T-helper 1 cell treated with Interleukin-12 subunit alpha and Interleukin-12 subunit beta and Interleukin-4 antibody, amounts not matched to agents 30 μg/mL and 1 μg/mL, for 36 hours (primary cell): ENCODE results near the gene KRT7.
A peak's percentile ranks its signal among the peaks of the same experiment; 100 is the strongest.
"Not testable (repeated sequence)": the region's sequence is repeated elsewhere in the genome, so short reads cannot be mapped to it uniquely, and the experiment has no call there.

ENCODE experiments used
- H3K27ac Mint-ChIP-seq: one replicate; pipeline ENCODE4 v1.8.0; 2021; ENCODE audit warnings: mild to moderate bottlenecking, mixed read lengths
- H3K27me3 Mint-ChIP-seq: one replicate; pipeline ENCODE4 v1.8.0; 2021; ENCODE audit warnings: low read depth, mixed read lengths
- H3K36me3 Mint-ChIP-seq: one replicate; pipeline ENCODE4 v1.8.0; 2021; ENCODE audit warnings: low read depth, mixed read lengths
- H3K4me1 Mint-ChIP-seq: one replicate; pipeline ENCODE4 v1.8.0; 2021; ENCODE audit warnings: low read depth, mixed read lengths
- H3K4me3 Mint-ChIP-seq: one replicate; pipeline ENCODE4 v1.8.0; 2021; ENCODE audit warnings: mild to moderate bottlenecking, moderate library complexity, mixed read lengths
- H3K9me3 Mint-ChIP-seq: one replicate; pipeline ENCODE4 v1.8.0; 2021; ENCODE audit warnings: mixed read lengths

Gene KRT7

DNA sequence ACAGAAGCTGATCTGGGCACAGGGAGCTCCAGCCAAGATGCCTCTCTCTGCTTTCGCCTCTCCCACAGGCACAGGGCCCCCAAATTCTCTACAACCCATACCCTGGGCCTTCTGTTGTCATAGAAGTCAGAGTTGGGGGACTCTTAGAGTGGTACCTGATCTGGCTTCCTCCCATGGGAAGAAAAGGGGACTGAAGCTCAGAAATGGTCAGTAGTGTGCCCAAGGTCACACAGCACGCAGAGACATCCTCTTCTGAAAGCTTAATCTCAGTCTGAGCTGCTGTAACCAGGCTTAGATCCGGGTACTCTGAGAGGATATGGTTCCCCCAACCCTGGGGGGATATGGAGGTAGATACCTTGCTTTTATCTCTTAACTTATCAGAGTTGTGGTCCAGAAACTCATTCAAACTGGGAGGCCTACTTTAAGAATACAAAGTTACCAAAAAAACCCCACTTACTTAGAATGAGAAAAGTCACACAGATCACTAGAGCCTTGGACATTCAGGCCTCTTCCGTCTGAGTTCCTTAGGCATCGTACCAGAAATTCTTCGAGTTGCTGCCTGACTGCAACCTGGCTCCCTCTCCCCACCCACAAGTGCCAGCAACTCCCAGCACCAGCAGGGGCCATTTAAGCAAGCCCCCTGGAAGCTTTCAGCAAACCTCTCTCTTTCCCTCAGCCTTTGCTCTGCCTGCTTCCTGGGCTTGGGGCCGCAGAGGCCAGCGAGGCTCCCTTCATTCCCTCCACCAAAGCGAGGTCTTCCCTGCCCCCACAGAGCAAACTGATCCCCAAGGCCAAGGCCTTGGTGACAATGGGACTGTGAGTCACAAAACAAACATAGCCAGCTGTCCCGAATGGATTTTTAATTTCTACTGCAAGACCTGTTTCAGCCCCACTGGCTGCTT is 13.9 kb downstream of the KRT7 start:
- H3K27me3 Mint-ChIP-seq: peaks cover 7% of the 10 kb centered on the region
- H3K27ac Mint-ChIP-seq: peak overlapping the region; percentile 100
- peak overlapping the region; percentile 94 for H3K4me3 Mint-ChIP-seq
- no peaks in the 10 kb centered on the region for H3K9me3 Mint-ChIP-seq
- peaks cover 83% of the 10 kb centered on the region for H3K4me1 Mint-ChIP-seq
- peaks cover 47% of the 10 kb centered on the region for H3K36me3 Mint-ChIP-seq

DNA sequence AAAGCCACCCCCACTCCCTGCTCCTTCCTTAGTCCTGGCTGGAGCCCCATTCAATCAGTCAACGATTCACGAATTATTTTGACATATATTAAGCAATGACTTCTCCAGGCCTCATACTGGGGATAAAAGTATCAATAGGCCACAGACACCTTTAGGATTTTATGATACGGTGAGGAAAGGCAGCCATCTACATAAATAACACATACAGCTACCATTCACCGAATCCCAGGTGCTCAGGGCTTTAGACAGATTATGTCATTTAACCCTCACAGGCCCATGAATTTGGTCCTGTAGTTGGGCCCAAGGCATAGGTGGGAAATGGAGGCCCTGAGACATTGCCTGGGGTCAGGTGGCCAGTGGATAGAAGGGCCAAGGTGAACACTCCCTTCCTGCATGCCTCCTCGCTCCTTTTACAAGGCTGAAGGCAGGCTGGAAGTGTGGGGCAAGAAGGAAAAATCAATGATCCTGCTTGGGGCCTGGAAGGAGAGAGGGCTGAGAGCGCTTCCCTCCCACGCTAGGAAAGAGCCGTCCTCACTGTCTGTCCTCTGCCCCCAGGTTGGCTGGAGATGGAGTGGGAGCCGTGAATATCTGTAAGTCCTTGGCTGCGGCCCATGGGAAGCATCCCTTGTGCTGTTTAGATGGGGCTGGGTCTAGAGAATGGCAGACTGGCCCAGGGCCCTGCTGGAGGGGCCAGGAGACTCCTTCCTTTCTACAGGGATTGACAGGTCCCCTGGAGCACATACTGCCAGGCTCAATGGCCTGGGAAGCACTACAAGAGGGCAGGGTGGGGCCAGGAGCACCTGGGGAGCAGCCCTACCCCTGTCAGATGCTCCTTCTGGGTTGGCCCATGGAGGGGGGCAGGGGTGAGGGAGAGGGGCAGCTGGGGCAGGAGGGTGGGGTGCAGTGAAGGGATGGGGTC is 14.8 kb downstream of the KRT7 start:
- H3K27me3 Mint-ChIP-seq: peaks cover 7% of the 10 kb centered on the region
- no peaks in the 10 kb centered on the region for H3K9me3 Mint-ChIP-seq
- H3K27ac Mint-ChIP-seq: peak overlapping the region; percentile 100
- peak overlapping the region; percentile 94 for H3K4me3 Mint-ChIP-seq
- H3K4me1 Mint-ChIP-seq: peaks cover 81% of the 10 kb centered on the region
- peaks cover 51% of the 10 kb centered on the region for H3K36me3 Mint-ChIP-seq

DNA sequence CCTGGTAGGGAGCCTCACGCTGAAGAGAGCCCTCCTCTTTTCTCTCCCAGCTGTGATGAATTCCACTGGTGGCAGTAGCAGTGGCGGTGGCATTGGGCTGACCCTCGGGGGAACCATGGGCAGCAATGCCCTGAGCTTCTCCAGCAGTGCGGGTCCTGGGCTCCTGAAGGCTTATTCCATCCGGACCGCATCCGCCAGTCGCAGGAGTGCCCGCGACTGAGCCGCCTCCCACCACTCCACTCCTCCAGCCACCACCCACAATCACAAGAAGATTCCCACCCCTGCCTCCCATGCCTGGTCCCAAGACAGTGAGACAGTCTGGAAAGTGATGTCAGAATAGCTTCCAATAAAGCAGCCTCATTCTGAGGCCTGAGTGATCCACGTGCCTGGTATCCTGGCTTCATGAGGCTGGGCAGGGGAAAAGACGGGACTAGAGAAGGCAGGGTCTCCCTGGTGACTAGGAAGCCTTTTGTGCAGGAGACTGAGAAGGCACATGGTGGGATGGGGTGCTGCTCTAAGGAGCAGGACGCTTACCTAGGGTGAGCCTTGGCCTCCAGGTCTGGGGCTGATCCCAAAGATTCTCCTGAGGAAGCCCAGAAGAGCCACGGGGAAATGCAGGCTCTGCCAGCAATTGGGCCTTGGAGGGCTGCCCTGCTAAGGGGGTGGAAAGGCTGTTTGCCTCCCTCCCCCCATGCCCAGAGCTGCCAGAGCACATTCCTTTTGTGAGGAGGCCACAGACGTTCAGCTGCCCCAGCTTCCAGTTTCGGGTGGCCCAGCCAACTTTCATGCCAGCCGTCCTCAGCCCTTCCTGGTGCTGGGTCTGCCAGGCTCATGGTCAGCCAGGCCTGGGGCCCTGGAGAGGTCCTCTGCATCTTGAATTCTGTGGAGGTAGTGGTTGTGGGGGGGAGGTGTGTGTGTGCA is 15.8 kb downstream of the KRT7 start:
- peak overlapping the region; percentile 85 for H3K27ac Mint-ChIP-seq
- peaks cover 78% of the 10 kb centered on the region for H3K4me1 Mint-ChIP-seq
- H3K4me3 Mint-ChIP-seq: peak overlapping the region; percentile 67
- no peaks in the 10 kb centered on the region for H3K9me3 Mint-ChIP-seq
- H3K36me3 Mint-ChIP-seq: peaks cover 58% of the 10 kb centered on the region
- H3K27me3 Mint-ChIP-seq: peaks cover 7% of the 10 kb centered on the region

DNA sequence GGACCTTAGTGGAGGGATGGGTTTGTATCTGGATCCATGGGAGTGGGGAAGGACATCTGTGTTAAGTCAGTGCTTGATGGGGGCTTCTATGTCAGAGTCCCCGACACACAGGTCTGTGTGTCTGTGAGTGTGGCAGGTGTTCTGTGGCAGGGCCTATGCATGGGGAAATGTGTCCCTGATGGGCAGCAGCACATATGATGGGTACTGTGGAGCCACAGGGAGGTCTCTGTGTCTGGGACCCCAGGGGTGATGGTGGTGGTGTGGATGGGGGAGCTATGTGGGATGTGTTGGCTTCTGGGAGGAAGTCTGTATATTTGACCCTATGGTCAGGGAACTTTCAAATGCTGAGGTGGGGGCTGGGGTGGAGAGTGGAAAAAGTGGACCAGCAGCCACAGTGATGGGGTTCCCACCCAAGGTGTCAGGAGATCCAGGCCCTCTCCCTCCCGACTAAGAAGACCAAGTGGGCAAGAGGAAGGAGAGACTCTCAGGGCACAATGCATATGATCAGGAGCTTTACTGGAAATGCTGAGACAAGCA is 16.5 kb downstream of the KRT7 start:
- peak overlapping the region; percentile 67 for H3K4me3 Mint-ChIP-seq
- H3K27me3 Mint-ChIP-seq: peaks cover 7% of the 10 kb centered on the region
- no peaks in the 10 kb centered on the region for H3K9me3 Mint-ChIP-seq
- H3K4me1 Mint-ChIP-seq: peaks cover 72% of the 10 kb centered on the region
- H3K36me3 Mint-ChIP-seq: peaks cover 58% of the 10 kb centered on the region
- H3K27ac Mint-ChIP-seq: peak overlapping the region; percentile 85

DNA sequence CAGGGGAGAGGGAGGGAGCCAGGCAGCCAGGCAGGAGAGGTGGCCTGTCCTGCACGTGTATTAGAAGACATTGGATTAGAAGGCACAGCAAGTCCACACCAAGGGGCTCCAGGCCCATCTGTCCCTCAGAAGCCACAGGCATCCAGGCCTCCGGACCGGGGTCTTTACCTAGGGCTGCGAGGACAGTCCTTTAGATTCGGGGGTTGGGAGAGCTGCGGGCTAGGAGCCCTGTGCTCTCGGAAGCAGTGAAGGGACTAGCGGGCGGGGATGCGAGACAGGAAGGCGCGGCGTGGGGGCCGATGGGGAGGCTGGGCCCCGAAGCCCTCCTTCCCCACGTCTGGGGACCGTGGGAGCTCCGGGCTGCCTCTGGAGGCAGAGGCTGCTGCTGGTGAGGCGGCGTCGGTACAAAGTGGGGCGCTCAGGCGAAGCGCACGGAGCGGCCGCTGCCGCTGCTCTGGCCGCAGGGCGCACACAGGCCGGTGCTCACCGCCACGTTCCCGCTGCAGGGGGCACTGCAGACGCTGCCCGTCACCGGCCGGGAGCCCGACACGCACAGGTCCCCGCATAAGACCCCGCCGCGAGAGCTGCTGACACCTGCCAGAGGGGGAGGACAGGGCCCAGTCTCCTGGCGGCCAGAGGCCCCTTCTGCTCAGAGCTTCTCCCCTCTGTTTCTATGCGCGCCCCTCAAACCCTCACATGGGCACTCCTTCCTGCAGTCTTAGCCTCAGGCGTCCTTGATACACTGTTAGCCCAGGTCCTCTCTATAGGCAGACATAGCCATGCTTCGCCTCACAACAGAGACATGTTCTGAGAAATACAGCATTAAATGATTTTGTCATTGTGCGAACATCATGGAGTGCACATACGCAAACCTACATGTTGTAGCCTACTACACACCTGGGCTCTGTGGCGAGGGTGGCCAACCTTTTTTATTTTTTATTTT is 17.3 kb downstream of the KRT7 start:
- Mint-ChIP-seq H3K9me3 (no peaks in the 10 kb centered on the region), H3K27ac (peak overlapping the region; percentile 85), H3K4me1 (peaks cover 66% of the 10 kb centered on the region), H3K36me3 (peaks cover 63% of the 10 kb centered on the region), H3K27me3 (peaks cover 13% of the 10 kb centered on the region), H3K4me3 (peak overlapping the region; percentile 67)

DNA sequence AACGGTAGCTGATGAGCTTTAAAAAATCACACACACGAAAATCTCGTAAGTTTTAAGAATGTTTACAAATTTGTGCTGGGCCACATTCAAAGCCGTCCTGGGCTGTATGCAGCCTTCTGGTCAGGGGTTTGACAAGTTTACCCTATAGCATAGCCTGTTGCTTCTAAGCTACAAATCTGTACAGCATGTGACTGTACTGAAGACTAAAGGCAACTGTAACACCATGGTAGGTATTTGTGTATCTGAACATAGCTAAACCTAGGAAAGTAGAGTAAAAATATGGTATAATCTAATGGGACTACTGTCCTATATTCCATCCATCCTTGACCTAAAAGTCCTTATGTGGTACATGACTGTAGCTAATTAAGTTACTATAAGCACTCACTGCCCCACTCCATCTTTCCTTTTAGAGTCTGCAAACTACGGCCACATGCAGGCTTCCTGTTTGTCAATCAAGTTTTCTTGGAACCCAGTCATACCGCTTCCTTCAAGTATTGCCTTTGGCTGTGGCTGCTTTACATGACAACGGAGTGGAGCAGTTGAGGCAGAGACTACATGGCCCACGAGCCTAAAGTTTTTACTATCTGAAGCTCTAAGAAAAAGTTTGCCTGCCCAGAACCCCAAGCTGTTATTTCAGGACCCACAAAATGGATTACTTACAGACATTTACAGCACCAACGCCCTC is 18.5 kb downstream of the KRT7 start:
- peak overlapping the region; percentile 71 for H3K4me3 Mint-ChIP-seq
- peaks cover 25% of the 10 kb centered on the region for H3K27me3 Mint-ChIP-seq
- H3K27ac Mint-ChIP-seq: peak overlapping the region; percentile 97

DNA sequence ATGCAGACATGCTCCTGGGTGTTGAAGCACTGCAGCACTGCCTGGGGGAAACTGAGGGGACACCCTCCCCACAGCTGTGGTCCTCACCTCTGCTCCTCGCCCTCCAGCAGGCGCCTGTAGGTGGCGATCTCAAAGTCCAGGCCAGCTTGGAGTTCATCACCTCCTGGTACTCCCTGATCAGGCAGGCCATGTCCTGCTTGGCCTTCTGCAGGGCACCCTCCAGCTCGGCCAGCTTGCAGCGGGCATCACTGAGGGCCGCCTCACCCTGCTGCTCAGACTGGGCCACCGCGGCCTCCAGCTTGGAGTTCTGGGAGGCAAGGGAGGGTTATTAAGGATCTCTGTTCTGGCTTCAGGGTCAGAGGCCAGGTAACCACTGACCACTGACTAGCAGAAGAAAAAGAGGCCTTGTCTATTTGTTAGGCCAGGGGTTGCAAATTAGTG is 19.2 kb downstream of the KRT7 start:
- not testable (repeated sequence) for H3K4me3 Mint-ChIP-seq, H3K9me3 Mint-ChIP-seq
- Mint-ChIP-seq H3K27ac (peak overlapping the region; percentile 97), H3K4me1 (peaks cover 51% of the 10 kb centered on the region), H3K27me3 (peaks cover 31% of the 10 kb centered on the region), H3K36me3 (peaks cover 62% of the 10 kb centered on the region)

More for the DNA sequence above, 18.5 kb downstream of the KRT7 start:
- Mint-ChIP-seq H3K4me1 (peaks cover 57% of the 10 kb centered on the region), H3K36me3 (peaks cover 67% of the 10 kb centered on the region), H3K9me3 (no peaks in the 10 kb centered on the region)

DNA sequence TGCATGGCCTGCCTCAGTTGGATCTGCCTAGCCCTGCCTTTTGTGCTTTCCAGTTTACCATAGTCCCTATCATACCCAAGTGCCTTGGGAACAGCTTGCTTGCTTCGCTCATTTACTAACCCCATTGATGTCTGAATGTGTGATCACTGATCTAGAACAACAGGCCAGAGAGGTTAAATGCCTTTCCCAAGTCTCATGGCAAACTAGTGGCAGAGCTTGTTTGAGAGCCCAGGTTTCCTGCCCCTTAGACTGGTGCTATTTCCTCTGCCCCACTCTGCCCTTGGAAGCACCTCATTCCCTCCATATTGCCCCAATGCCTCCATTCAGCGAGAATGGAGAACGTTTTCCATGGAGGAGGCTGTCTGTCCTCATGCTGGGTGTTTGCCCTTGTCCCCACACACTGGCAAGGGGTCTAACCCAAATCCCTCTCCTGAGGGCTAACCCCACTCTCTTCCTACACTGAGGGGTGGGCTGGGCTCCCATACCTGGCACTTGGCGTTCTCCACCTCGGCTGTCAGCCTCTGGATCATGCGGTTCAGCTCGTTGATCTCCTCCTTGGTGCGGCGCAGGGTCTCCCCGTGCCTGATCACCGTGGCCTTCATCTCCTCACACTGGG is 19.8 kb downstream of the KRT7 start:
- Mint-ChIP-seq H3K9me3 (no peaks in the 10 kb centered on the region), H3K27me3 (peaks cover 38% of the 10 kb centered on the region), H3K4me1 (peaks cover 44% of the 10 kb centered on the region), H3K36me3 (peaks cover 56% of the 10 kb centered on the region), H3K4me3 (peak overlapping the region; percentile 13), H3K27ac (peak overlapping the region; percentile 64)

DNA sequence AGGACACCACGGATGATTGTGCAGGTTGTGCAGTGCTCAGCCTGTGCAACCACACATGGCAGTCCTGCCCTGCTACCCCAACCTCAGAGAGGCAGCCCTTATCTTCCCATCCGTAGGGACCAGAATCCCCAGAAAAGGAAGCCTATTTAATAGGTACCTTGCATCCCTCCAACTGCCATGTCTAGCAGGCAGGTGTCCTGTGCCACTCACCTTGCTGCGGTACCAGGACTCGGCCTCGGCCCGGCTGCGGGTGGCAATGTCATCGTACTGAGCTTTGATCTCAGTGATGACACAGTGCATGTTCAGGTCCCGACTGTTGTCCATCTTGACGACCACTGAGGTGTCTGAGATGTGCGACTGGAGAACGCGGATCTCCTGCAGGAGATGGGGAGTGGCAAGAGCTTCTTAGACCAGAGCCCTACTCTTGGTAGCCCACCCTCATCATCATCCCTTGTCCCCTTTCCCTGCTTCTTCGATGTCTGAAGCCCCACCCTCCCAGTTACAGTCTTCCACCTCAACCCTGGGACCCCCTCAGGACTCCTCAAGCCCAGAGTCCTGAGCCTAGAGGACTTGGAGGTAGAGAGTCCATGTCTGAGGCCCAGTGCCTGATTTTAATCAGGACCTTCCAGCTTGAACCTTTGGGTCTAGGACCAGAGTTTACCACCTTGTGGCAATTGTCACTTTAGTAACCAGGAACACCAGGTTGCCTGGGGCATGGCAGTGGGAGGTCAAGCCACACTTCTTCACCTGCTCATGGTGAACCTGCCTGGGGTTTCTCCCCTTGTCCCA is 20.5 kb downstream of the KRT7 start:
- Mint-ChIP-seq H3K9me3 (no peaks in the 10 kb centered on the region), H3K27ac (peak overlapping the region; percentile 64), H3K4me1 (peaks cover 39% of the 10 kb centered on the region), H3K36me3 (peaks cover 55% of the 10 kb centered on the region), H3K27me3 (peaks cover 41% of the 10 kb centered on the region), H3K4me3 (no peak overlapping the region)

DNA sequence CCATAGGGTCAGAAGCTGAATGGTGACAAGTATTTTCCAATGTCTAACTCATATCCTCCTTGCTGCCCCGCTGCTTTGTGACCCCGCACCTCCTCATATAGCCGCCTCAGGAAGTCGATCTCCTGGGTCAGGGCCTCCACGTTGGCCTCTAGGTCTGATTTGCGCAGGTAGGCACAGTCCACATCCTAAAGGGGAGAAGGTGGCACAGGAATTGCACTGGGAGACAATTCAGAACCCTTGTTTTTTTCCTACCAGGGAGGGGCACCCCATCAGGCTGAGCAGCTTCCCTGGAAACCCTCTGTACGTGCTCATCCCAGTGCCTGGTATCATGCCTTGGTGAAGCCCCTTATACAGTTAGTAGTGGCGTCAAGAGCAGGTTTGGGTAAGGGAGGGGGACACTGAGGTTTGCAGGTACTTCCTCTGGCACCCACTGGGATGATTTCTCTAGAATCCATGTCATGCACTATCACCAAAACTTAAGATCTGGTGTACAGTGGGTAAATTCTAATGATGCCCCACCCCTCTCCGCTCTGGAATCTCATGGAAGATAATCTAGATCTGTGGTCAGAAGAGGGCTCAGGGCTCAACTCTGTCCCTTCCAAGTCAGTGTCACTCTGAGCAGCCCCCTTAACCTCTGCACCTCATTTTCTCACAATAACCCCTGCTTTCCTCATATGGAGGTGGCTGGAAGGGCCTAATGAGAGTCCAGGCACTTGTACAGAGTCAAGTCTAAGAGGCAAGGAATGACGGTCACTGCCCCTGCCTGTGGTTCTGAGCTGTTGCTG is 21.3 kb downstream of the KRT7 start:
- Mint-ChIP-seq H3K27me3 (peaks cover 48% of the 10 kb centered on the region), H3K4me1 (peaks cover 34% of the 10 kb centered on the region), H3K36me3 (peaks cover 56% of the 10 kb centered on the region), H3K4me3 (no peak overlapping the region), H3K27ac (no peak overlapping the region), H3K9me3 (no peaks in the 10 kb centered on the region)
